K562 (cell line): ENCODE results near the gene RNF43. TPM values are rescaled to one million over a fixed set of nuclear protein-coding genes. Genes with fewer than 3 reads are reported as not detected.
A peak's percentile ranks its signal among the peaks of the same experiment; 100 is the strongest.

Experiments
- ETV5 ChIP-seq: sonication (generic); formaldehyde crosslinking; IDR thresholded peaks from 2 replicates; pipeline ENCODE4 v1.4.0; 2020; ENCODE audit warnings: low read depth, mild to moderate bottlenecking, missing genetic modification reagents
- LEF1 ChIP-seq: fragments of 450-650 bp; IDR thresholded peaks from 2 replicates; pipeline ENCODE4 v1.6.1; 2016; ENCODE audit warnings: mild to moderate bottlenecking
- MAFG ChIP-seq: fragments of 450-650 bp; conservative IDR thresholded peaks from 2 replicates; pipeline ENCODE4 v1.6.1; 2016; ENCODE audit warnings: missing genetic modification characterization, missing compliant biosample characterization
- NCOR1 ChIP-seq: fragments of 450-650 bp; IDR thresholded peaks from 2 replicates; pipeline ENCODE4 v1.6.1; 2016; ENCODE audit warnings: mild to moderate bottlenecking, moderate library complexity
- POLR2B ChIP-seq: fragments of 450-650 bp; IDR thresholded peaks from 2 replicates; pipeline ENCODE4 v1.6.1; 2018; ENCODE audit warnings: low read depth; ENCODE audit not compliant: partially characterized antibody
- SMAD4 ChIP-seq: fragments of 250-450 bp; sonication (Bioruptor Pico); conservative IDR thresholded peaks from 2 replicates; pipeline ENCODE4 v1.8.0; 2021; ENCODE audit warnings: inconsistent platforms, mild to moderate bottlenecking, moderate library complexity
- SMARCE1 ChIP-seq: fragments of 450-650 bp; IDR thresholded peaks from 2 replicates; pipeline ENCODE4 v1.7.1; 2016; ENCODE audit warnings: mild to moderate bottlenecking
- TCF7 ChIP-seq: sonication (generic); IDR thresholded peaks from 2 replicates; pipeline ENCODE4 v1.6.1; 2016; ENCODE audit warnings: antibody characterized with exemption, borderline replicate concordance
- ZBTB1 ChIP-seq: sonication (generic); formaldehyde crosslinking; IDR thresholded peaks from 2 replicates; pipeline ENCODE4 v1.8.1; 2023; ENCODE audit warnings: missing genetic modification reagents, low read depth, mild to moderate bottlenecking, borderline replicate concordance
- ZNF197 ChIP-seq: fragments of 200-800 bp; sonication (Bioruptor generic); IDR thresholded peaks from 2 replicates; pipeline ENCODE4 v1.6.1; 2016; ENCODE audit warnings: low read depth, missing genetic modification characterization, missing compliant biosample characterization
- ZNF23 ChIP-seq: fragments of 250-450 bp; sonication (Bioruptor Pico); IDR thresholded peaks from 2 replicates; pipeline ENCODE4 v1.4.0; 2020; ENCODE audit warnings: mild to moderate bottlenecking
- ZNF766 ChIP-seq: fragments of 200-800 bp; sonication (Bioruptor generic); conservative IDR thresholded peaks from 2 replicates; pipeline ENCODE4 v1.6.1; 2016; ENCODE audit warnings: missing genetic modification characterization, missing compliant biosample characterization
- polyA plus RNA-seq, 8 experiments: library from polyadenylated mRNA; depleted of rRNA in 4 of 8; stranded (reverse) in 5 of 8; unstranded in 3 of 8; fragments of >200 nt; fragmentation: Nextera tagmentation in 2 of 8; fragmentation: Illumina TruSeq in 1 of 8; extraction: Ambion mirVana in 2 of 8; extraction: Trizol in 1 of 8; gene quantifications; 2 replicates each; pipeline versions ENCODE4 v1.2.1 to v1.2.3, GENCODE V29; 2011 to 2014; ENCODE audit warnings: inconsistent platforms in 1 of 8, missing spikeins in 1 of 8
- total RNA-seq, 7 experiments: library from RNA; depleted of rRNA in 6 of 7; stranded (reverse); fragments of >200 nt in 6 of 7; fragmentation: Illumina TruSeq in 2 of 7; extraction: Trizol in 2 of 7; gene quantifications; 2 replicates each; pipeline versions ENCODE4 v1.2.1 to v1.2.3, GENCODE V29; 2011 to 2021; ENCODE audit warnings: low replicate concordance in 1 of 7
- TF ChIP-seq, protein P1 (sequence below): fragments of 450-650 bp; formaldehyde crosslinking; IDR thresholded peaks from 2 replicates; pipeline ENCODE4 v1.4.0; 2022; ENCODE audit warnings: mild to moderate bottlenecking, moderate library complexity
- TF ChIP-seq, protein P2 (sequence below), 3 experiments: fragments of 200-800 bp in 1 of 3; fragments of 250-450 bp in 1 of 3; fragments of 450-650 bp in 1 of 3; sonication (Bioruptor Pico) in 1 of 3; sonication (Bioruptor generic) in 1 of 3; formaldehyde crosslinking in 1 of 3; IDR thresholded peaks; 2 replicates each; pipeline versions ENCODE4 v1.6.1 to v1.8.0; 2016 to 2022; ENCODE audit warnings: mild to moderate bottlenecking in 2 of 3, missing genetic modification characterization in 2 of 3, missing compliant biosample characterization in 1 of 3, moderate library complexity in 1 of 3

RNF43 gene
- total and polyA plus RNA-seq, 9 of the 15 experiments (the other 6 are each of a cell fraction or from before 2014, with no cell fraction given): 0.29 to 2.7 (median 1.4) TPM

DNA sequence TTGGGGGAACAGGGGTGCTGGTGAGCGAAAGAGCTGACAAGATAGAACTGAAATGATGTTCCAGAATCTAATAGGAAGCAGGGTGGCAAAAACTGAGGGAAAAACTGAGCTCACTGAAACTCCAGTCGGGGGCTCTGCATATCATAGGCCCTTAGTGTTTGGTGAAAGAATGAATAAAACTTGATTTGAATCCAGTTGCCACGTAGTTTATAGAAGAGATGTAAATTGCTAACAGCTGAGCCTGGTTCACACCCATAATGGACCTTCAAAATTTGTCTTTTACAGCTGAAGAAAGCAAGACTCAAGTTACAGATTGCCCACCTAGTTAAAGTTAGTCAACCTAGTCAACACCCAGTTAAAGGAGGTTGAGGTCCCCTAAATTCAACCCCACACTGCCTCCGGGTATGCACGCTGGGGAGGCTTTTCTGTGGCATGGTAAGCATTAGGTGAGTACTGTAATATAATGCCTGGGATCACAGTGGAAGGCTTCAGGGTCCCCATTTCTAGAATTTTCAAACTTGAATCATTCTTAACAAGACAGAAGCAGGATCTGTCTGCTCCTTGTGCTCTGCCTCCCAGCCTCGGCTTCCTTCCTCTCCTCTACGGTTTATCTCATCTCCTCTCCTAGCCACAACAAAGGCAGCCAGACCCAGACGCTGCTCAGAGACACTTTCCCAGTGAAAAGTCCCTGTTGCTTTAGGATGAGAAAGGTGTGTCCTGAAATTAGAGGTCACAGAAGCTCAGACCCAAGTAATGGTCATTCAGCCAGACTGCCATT lies 38.4 kb downstream of the RNF43 start (continued):
- TF ChIP-seq, protein P1, sequence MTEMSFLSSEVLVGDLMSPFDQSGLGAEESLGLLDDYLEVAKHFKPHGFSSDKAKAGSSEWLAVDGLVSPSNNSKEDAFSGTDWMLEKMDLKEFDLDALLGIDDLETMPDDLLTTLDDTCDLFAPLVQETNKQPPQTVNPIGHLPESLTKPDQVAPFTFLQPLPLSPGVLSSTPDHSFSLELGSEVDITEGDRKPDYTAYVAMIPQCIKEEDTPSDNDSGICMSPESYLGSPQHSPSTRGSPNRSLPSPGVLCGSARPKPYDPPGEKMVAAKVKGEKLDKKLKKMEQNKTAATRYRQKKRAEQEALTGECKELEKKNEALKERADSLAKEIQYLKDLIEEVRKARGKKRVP (CRISPR knock-in tag): no peak
- TF ChIP-seq SMARCE1 (no peak), ZNF766 (CRISPR knock-in tag) (peak; percentile 35; the same call in 1 of the 2 replicates), POLR2B (no peak), SMAD4 (CRISPR knock-in tag) (peak; percentile 99), MAFG (tag) (no peak), ZNF197 (CRISPR knock-in tag) (no peak), ETV5 (CRISPR knock-in tag) (no peak), TCF7 (peak; percentile 94), LEF1 (peak; percentile 93), NCOR1 (0 out of 2 replicates have a peak, but pooled peaks have one; percentile 55), ZBTB1 (CRISPR knock-in tag) (no peak), ZNF23 (CRISPR knock-in tag) (no peak)
- TF ChIP-seq, protein P2, sequence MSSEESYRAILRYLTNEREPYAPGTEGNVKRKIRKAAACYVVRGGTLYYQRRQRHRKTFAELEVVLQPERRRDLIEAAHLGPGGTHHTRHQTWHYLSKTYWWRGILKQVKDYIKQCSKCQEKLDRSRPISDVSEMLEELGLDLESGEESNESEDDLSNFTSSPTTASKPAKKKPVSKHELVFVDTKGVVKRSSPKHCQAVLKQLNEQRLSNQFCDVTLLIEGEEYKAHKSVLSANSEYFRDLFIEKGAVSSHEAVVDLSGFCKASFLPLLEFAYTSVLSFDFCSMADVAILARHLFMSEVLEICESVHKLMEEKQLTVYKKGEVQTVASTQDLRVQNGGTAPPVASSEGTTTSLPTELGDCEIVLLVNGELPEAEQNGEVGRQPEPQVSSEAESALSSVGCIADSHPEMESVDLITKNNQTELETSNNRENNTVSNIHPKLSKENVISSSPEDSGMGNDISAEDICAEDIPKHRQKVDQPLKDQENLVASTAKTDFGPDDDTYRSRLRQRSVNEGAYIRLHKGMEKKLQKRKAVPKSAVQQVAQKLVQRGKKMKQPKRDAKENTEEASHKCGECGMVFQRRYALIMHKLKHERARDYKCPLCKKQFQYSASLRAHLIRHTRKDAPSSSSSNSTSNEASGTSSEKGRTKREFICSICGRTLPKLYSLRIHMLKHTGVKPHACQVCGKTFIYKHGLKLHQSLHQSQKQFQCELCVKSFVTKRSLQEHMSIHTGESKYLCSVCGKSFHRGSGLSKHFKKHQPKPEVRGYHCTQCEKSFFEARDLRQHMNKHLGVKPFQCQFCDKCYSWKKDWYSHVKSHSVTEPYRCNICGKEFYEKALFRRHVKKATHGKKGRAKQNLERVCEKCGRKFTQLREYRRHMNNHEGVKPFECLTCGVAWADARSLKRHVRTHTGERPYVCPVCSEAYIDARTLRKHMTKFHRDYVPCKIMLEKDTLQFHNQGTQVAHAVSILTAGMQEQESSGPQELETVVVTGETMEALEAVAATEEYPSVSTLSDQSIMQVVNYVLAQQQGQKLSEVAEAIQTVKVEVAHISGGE (CRISPR knock-in tag; IDR thresholded peaks at IDR 0.05): no peak
- TF ChIP-seq, all 486 proteins: peak for 20
